Upper lobe of left lung (tissue), 4 donors: Measurements from ENCODE around the gene NOM1.

Experiments
- CTCF ChIP-seq, 6 experiments: fragments of 450-650 bp in 4 of 6; fragments of 200-600 bp in 2 of 6; sonication (generic) in 2 of 6; IDR thresholded peaks; one replicate each; pipeline ENCODE4 v1.5.1; 2016 to 2019; ENCODE audit warnings: antibody characterized with exemption in 6 of 6
- EP300 ChIP-seq, 4 donors: sonication (generic); formaldehyde crosslinking; IDR thresholded peaks; one replicate each; pipeline ENCODE4 v1.5.1; 2017; ENCODE audit warnings: antibody characterized with exemption in 4 of 4, control low read depth in 2 of 4
- POLR2A ChIP-seq, 4 donors: fragments of 450-650 bp; IDR thresholded peaks; one replicate each; pipeline ENCODE4 v1.5.1; 2016 to 2017; ENCODE audit warnings: antibody characterized with exemption in 4 of 4, mild to moderate bottlenecking in 2 of 4
- POLR2AphosphoS5 ChIP-seq, 2 donors: sonication (generic); formaldehyde crosslinking; IDR thresholded peaks; one replicate each; pipeline ENCODE4 v1.5.1; 2017; ENCODE audit warnings: antibody characterized with exemption in 2 of 2

DNA sequence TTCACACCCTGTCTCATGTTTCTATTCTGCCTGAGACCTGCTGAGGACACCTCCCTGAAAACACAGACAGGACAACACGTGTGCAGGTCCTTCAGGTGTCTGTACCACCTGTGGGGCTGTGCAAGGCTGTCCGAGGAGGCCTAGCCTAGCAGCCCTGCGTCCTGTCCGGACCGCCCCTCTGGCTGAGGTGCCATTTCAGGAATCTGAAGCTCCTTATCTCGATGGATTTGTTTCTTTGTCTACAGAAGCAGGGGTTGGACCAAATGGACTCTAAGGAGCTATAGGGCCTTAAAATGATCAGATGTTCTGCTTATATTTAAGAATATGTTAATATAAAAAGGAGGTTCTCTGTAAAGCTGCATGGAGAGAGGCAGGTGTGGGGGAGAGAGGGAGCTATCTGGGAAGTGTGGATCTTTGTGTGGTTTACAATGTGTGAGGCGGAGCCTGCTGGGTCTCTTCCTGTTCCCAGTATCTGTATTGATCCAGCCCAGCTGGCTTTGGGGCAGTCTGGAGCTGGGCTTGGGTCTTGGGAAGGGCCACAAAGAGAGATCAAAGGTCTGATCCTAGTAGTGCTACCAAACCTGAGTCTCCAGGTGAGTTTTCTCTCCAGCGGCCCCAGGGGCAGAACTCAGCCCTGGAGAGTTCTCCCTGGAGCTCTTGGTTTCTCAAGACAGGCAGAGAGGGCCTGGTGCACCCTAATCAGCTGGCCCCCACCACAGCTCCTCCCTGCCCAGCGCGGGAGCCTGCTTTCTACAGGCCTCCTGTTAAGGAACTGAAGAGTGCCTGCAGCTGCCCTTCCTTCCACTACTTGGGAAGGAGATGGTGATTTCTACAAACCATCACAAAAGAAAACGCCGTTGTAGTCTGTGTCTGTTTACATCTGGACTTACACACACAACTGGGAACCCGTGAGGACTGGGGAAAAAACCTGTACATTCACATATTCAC, 64.4 kb downstream of the NOM1 start:
- TF ChIP-seq POLR2AphosphoS5 (IDR thresholded peaks at IDR 0.05): no peak
- TF ChIP-seq CTCF (IDR thresholded peaks at IDR 0.05): no peak
- no peak for TF ChIP-seq POLR2A (IDR thresholded peaks at IDR 0.05)
- TF ChIP-seq EP300 (IDR thresholded peaks at IDR 0.05): no peak
